Measurements from ENCODE around the gene PRPF19.

PRPF19 gene

DNA sequence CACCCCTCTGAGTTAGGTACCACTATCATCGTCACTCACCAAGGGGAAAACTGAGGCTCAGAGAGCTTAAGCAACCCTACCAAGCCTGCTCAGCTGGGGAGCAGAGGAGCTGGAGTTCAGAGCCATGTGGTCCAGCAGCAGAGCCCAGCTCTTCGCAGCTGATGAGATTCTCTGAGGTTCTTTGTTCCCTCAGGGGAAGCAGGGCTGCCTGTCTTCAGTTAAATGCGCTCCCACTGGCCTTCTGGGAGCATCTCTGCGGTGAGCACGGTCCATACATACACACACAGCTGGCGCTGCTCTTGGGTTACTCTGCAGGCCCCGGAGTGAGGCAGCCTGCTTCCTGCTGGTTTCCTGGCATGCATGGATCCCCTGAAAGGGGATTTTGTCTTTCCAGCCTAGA is 45.4 kb downstream of the PRPF19 start:
- in situ Hi-C loops (cut with MboI; ENCODE audit: low sequenced_read_pairs), result no loop called here

DNA sequence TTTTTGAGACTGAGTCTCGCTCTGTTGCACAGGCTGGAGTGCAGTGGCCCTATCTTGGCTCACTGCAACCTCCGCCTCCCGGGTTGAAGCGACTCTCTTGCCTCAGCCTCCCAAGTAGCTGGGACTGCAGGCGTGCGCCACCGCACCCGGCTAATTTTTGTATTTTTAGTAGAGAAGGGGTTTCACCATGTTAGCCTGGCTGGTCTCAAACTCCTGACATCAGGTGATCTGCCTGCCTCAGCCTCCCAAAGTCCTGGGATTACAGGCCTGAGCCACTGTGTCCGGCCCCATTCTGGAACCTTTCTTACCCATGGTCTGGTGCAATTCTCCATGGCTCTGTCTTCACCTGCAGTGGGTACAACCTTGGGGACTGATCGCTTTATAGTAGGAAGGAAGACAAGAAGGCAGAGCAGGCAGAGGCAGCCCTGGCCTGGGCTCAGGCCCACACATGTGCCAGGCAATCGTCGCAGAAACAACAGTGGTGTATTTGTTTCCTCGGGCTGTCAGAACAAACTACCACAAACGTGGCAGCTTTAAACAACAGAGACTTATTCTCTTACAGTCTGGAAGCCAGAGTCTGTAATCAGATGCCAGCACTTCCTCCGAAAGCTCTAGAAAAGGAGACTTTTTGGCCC is 46.7 kb downstream of the PRPF19 start:
- in situ Hi-C loops (cut with MboI; ENCODE audit: low sequenced_read_pairs), result no loop called here

DNA sequence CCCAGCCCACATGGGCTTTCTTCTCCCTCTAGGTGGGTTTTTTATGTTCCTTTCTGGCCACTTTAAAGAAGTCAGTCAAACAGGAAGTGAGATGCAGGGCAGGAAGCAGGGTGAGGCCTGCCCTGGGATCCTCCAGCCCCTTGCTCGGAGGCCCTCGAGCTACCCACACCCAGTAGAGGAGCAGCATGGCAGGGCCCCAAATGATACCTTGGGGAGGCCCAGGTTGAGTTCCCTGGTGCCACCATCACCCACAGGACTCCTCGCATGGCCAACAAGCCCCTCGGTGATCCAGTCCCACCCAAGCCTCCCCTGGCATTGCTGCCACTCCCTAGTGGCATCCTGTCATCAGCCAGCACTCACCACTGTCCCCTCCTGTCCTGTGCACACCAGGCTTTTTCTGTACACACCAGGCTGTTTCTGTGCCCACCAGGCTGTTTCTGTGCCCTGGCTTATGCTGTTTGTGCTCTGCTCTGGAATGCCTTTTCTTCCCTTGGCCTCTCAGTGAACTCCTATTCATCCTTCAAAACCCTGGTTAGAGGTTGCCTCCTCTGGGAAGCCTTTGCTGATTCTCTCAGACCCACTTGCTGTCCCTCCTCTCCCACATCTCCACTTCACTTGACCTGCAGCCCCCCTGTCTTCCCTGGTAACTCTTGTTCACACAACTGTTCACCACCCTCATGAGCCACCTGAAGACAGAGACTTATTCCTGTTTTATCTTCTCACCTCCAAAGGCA is 47.5 kb downstream of the PRPF19 start:
- in situ Hi-C loops (cut with MboI; ENCODE audit: low sequenced_read_pairs), result no loop called here

DNA sequence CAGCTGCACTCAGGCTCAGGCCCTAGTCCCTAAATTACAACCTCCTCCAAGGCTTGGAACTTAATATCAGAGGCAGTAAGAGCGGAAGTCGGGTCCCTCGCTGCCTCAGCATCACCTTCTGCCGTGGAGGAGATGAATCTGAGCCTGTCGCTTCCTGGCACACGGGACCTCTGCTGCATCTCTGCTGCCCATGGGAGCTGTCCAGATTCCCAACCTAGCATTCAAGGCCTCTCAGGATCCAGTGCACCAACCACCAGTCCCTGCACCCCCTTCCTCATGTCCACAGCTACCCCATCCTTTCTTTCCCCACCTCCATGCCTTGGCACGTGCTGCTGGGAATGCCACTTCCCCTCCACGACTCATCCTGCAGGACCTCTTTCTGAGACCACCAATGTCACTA is 48.1 kb downstream of the PRPF19 start:
- in situ Hi-C loops (cut with MboI; ENCODE audit: low sequenced_read_pairs), result no loop called here

DNA sequence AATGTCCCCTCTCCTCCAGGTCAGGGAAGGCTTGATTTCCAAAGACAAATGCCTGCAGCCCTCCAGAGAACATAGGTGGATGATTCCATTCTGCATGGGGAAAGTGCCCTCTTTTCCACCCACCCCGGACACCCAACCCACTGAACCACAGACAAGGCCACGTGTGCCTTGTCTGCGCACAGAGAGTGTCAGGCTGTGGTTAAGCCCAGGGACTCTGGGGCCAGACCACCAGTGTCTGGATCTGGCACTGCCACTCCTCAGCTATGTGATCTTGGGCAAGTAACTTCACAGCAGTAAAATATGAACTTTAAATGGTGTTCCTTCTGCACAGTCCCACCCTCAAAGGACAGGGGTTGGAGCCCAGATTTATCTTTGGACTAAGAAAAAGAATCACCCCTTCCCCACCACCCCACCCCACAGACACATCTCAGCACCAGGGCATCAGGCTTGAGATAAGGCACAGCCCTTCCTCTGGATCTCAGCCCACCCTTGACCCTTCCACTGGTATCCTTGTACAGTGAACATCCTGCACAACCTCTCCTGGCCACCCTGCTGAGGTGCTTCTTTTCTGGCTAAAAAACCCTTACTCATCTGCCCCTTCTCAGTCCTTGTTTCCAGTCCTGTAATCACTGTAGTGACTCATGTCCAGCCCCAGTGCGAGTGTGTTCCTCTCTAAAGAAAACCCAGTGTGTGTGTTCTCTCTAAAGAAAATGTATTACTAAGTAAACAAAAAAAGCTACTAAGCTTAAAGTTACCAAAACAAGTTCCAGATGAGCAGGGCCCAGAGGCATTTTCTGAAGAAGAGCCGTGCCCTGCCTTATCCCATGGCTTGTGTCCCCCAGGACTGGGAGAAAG is 48.8 kb downstream of the PRPF19 start:
- in situ Hi-C loops (cut with MboI; ENCODE audit: low sequenced_read_pairs), result no loop called here

DNA sequence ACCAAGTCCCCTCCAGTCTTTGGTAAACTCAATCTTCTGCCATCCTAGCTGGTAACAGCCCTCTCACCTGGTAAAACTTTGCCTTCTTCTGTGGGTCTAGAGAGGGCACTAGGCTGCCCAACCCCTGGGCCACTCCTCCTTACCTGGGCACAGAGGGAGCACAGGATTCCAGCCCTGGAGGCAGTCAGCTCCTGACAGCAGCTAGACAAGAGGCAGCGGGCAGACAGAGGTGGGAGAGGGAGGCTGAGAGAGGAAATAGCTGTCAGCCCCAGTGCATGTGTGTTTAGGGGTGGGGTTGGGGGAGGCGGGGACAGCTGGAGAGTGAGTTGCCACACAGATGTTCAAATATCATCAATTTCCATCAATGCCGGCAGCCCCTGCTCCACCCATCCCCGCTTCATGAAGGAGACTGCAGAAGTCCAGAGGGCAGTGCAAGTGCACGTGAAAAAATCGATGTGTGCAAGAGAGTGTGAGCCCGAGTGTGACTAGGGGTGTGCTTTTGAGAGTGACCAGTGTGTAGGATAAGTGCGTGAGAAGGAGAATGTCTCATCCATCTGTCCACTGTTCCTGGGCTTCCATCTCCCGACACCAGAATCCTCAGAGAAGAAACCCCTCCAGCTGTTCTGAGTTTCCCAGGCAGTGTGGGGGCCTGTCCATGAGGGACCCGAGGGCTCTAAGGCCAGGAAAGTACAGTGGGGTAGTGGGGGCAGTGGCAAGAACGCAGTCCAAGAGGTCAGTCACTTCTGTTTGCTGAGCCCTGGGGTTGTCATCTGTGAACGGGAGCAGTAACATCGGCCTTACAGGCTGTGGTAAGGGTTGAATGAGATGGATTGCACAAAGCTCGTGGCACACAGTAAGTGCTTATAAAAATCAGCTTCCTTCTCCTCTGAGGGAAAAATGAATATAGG is 50.4 kb downstream of the PRPF19 start, which contains the start of gene PTGDR2:
Gene PTGDR2 (minus strand): TSS at position 225 of the 908 bp plus-strand sequence. CDS start 2,228 bp downstream, outside the sequence.
- in situ Hi-C loops (cut with MboI; ENCODE audit: low sequenced_read_pairs), result no loop called here

DNA sequence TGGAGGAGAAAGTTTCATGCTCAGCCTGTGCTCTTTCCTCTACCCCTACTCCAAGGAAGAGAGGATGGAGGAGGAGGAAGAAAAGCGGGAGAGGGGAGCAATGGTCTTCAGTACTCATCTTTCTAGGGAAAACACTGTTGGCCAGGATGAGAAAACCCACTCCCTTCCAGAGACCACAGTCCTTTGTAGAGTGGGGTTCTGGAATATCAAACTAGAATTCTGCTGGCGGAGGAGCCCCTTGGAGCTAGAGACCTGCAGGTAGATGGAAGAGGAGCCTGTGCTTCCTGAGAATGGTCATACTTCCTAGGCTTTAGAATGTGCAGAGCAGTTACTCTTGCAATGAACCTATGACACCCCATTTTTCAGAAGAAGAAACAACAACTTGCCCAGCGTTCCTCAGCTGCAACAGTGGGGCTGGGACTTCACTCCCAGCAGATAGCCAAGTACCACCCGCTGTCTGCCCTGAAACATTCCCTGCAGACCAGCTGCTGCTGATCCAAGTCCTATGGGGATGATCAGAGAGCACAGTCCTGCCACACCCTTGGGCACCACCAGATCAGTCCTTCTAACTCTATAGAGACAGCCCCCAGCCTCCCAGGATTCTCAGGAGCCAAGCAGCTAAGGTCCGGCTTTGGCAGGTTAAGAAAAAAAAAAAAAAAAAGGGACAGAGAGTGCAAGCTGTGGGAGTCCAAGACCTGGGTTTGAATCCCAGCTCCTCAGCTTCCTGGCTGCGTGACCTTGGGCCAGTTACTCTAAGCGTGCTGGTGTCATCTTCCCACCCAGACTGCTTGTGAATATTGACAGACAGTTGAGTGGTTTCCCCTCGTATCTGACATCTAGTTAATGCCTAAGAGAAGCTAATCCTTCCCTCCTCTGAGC is 51.3 kb downstream of the PRPF19 start:
- in situ Hi-C loops (cut with MboI; ENCODE audit: low sequenced_read_pairs), result no loop called here

DNA sequence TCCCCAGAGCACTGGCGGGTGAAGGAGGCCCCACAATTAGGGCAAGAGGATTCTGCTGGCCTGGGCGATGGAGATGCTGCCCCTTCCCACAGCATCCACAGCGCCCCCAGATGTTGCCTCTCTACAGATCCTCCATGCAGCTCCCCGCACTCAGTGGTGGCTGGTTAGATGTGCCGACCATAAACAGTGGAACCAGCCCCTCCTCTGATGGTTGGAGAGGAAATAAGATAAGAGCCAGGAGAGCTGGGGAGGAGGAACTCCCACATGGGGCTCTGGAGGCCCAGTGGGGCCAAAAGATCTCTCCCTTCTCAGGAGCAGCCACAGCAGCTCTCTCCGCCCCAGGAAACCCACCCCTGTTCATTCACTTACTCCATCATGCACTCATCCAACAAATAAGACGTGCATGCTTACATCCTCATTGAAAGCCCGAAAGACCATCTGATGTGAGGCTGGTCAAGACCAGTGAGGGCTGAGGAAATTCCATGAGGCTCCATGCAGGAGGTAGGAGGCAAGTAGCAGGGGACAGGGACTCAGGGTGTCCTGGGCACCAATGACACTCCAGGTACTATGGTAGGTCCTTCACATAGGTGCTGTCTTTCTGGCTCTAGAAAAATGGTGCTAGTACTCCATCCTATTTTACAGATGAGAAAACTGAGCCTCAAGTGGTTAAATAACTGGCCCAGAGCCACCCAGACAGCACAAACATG is 52.1 kb downstream of the PRPF19 start:
- in situ Hi-C loops (cut with MboI; ENCODE audit: low sequenced_read_pairs), result no loop called here

DNA sequence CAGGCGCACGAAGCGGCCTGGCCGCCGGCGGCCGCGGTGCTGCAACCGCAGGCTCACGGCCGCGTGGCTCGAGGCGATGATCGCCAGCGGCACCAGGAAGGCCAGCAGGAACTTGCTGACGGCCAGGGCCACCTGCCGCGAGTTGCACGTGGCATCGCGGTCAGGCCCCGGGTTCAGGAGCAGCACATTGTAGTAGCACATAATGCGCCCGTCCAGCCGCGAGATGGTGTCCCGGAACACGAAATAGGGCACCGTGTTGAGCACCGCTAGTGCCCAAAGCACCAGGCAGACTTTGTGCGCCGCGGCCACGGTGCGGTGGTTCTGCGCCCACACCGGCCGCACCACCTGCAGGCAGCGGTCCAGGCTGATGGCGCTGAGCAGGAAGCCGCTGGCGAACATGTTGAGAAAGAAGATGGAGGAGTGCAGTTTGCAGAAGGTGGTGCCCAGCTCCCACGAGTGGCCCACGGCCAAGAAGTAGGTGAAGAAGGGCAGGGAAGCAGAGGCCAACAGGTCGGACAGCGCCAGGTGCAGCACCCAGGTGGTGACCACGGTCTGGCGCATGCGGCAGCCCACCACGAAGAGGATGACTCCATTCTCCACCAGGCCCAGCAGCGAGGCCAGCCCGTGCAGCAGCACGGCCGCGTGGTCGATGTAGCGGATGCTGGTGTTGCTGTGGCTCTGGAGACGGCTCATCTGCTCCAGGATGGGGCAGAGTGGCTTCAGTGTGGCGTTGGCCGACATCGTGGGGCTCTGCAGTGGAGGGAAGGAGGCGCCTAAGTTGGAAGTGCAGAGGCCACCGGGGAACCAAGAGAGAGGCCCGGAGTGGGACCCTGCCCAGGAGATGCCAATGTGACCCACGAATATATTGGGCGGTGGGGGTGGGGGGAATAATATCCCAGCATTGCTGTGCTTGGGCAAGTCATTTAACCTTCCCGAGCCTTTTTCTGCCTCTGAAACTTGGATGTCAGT is 53.1 kb downstream of the PRPF19 start:
- in situ Hi-C loops (cut with MboI; ENCODE audit: low sequenced_read_pairs), result no loop called here

DNA sequence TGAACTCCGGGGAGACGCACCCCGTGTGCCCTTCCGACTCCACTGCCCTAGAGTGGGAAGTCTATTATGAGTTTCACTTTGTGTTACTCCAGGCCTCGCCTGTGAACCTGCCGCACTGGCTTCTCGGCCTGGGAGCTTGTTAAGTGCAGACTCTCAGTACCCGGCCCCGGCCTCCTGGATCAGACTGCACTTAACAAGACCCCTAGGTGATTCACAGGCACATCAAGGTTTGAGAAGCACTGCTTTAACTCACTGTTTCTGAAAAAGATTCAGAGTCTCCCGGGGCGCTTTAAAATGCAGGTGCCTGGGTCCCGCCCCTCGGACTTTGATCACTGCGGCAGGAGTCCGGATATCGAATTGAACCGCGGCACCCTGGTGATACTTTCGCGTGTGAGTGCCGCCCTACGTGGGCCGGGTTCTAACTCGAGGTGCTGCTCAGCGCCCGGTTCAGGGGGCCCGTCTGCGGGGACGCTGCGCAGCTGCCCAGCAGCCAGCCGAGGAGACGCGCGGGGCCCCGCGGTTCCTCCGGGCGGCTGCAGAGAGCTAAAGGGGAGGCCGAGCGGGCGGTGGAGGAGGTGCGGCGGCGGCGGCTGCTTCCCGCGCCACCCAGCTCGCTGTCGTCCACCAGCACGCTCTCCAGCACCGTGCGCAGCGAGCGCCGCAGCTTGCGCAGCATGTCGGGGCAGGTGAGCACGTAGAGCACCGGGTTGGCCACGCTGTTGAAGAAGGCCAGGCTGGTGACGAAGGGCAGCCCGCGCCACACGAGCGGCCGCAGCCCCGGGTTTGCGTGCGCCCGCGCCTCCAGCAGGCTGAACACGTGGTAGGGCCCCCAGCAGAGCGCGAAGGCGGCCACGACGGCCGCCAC is 54.0 kb downstream of the PRPF19 start:
- in situ Hi-C loops (cut with MboI; ENCODE audit: low sequenced_read_pairs), result no loop called here

DNA sequence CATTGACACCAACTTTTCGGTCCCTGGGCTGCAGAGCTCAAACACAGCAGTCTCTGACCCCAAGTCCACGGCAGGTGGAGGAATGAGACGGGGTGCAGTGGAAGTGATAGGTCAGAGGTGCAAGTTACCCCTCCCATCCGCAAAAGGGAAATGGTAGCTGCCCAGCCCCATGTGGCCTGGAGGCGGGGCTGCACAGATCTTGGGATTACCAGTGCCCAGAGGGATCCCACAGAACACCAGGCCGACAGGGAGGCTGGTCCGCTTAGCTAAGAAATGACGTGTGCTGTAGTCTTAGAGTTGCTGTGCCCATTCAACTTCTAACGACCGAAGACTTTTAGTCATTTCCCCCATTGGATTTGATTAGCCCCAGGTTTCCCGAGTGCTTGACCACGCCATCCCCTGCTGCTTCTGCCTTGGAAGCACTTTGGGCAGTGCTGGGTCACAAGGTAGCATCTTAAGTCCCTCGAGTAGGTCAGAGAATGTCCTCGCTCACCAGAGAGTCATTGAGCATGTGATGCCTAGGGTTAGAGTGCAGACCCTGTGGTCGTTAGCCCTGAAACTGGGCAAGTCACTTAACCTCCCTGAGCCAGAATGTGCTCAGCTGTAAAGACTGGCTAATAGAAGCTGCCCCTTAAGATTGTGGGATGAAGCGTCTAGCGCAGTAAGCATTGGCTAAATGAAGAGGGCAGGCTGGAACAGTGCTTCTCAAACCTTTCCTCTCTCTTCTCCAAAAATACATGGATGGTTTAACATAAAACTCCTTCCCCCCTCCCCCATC is 54.9 kb downstream of the PRPF19 start:
- in situ Hi-C loops (cut with MboI; ENCODE audit: low sequenced_read_pairs), result no loop called here

DNA sequence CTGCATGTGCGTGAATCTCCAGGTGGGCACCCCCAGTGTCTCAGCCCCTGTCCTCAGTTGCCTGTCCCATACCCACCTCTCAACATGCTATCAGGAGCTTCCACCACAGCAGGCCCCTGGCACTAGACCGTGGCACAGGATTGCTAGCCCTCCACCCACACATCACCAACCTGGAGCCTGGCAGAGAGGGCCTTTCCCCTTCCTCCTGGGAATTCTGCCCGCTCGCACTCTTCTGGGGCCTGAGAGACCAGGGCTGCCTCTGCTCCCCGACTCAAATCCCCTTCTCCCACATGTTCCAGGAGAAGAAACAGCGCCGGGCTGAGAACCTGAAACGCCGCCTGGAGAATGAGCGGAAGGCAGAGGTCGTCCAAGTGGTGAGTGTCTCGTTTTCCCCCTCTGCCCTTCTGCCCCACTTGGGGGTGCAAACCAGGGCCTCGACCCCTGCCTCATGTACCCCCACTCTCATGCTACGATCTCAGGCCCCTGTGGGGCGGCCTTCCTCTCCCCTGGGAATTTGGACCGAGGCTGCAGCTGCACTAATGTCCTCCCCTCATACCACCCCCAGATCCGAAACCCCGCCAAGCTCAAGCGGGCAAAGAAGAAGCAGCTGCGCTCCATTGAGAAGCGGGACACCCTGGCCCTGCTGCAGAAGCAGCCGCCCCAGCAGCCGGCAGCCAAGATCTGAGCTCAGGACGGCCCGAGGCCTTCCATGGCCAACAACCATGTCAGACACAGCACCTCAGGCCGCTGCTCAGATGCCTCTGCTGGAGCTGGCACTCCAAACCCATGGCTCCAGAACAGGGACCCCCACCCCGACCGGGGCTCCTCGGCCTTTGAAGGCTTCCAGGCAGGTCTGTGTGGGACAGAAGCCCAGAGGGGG is 56.5 kb downstream of the PRPF19 start:
- in situ Hi-C loops (cut with MboI; ENCODE audit: low sequenced_read_pairs), result no loop called here

DNA sequence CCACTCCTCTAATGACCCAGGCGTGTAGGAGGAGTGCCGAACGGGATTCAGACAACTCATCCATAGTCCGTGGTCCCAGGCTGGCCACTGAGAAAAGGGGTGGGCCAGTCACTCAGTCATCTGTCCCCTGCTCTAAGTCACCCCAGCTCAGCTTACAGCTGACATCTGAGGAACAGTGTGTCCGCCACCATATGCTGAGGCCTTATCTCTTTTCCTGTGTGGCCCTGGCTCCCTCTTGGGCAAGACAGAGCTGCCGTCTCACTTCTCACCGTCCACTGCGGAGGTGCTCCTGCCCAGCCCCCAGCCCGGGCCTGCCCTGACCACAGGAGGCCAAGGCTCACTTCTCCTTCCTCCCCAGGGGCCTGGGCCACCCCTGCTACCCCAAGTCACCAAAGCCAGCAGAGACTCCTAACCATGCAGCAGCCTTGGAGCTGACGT is 57.7 kb downstream of the PRPF19 start:
- in situ Hi-C loops (cut with MboI; ENCODE audit: low sequenced_read_pairs), result no loop called here

DNA sequence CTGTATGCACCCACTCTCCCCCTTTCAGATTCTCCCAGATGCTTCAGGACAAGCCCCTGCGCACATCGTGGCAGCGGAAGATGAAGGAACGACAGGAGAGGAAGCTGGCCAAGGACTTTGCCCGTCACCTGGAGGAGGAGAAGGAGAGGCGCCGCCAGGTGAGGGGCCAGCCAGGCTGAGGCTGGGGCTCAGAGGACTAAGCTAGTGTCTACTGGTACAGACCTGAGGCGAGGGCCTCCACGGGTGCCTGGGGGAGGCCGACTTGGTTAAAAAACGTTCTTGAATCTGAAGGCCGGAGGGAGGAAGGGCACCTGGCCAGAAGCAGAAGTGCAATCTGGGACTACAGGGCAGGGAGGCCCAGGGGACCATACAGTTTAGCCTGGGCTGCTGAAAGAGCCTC is 58.5 kb downstream of the PRPF19 start:
- in situ Hi-C loops (cut with MboI; ENCODE audit: low sequenced_read_pairs), result no loop called here

DNA sequence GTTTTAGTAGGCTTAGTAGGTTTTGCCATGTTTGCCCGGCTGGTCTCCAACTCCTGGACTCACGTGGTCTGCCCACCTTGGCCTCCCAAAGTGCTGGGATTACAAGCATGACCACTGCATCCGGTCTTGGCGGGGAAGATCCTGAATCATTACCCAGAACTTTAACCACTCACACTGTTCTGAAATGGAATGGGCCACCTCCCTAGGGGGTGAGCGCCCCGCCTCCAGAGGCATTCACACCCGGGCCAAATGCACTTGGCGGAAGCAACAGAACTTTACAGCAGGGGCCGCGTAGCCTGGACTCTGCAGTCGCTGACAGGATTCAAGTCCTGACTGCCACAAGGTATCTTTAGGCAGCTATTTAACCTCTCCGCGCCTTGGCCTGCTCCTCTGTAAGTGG is 59.1 kb downstream of the PRPF19 start:
- in situ Hi-C loops (cut with MboI; ENCODE audit: low sequenced_read_pairs), result no loop called here

All from HL-60/S4 treated with phorbol 12-myristate 13-acetate at 8.2 ng/mL for 4 days and 3 days (cell line).